ENCODE data around the gene ZNF791.

DNA sequence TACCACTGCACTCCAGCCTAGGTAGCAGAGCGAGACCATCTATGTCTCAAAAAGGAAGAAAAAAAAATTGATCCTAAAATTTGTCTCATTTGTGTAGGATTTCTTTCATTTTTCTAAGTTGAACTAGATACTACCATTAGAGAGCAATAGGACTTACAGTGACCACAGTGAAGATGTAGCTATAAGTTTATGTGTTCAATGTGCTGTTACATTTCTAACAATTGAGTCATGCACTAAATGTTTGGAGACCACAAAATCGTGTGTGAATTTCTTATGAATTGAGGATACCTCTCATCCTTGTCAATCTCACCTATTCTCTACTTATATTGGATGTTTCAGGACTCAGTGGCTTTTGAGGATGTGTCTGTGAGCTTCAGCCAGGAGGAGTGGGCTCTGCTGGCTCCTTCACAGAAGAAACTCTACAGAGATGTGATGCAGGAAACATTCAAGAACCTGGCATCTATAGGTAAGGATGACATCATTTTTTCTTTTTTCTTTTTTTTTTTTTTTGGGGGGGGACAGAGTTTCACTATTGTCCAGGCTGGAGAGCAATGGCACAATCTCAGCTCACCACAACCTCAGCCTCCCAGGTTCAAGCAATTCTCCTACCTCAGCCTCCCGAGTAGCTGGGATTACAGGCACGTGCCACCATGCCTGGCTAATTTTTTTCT is 12.8 kb downstream of the ZNF791 start:
- TF ChIP-seq, protein P1, sequence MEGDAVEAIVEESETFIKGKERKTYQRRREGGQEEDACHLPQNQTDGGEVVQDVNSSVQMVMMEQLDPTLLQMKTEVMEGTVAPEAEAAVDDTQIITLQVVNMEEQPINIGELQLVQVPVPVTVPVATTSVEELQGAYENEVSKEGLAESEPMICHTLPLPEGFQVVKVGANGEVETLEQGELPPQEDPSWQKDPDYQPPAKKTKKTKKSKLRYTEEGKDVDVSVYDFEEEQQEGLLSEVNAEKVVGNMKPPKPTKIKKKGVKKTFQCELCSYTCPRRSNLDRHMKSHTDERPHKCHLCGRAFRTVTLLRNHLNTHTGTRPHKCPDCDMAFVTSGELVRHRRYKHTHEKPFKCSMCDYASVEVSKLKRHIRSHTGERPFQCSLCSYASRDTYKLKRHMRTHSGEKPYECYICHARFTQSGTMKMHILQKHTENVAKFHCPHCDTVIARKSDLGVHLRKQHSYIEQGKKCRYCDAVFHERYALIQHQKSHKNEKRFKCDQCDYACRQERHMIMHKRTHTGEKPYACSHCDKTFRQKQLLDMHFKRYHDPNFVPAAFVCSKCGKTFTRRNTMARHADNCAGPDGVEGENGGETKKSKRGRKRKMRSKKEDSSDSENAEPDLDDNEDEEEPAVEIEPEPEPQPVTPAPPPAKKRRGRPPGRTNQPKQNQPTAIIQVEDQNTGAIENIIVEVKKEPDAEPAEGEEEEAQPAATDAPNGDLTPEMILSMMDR (IDR thresholded peaks at IDR 0.05; ENCODE audit: poor library complexity): no peak
- no peak for TF ChIP-seq EZH2 (IDR thresholded peaks at IDR 0.05; ENCODE audit: borderline replicate concordance)

Data from hepatocyte (in vitro differentiated cells).